Lower leg skin (tissue), 3 donors: ENCODE data around the gene ASPSCR1.

ENCODE experiments used
- POLR2A ChIP-seq, 2 donors: fragments of 450-650 bp; IDR thresholded peaks; one replicate each; pipeline ENCODE4 v1.6.1; 2016 to 2017; ENCODE audit warnings: antibody characterized with exemption in 2 of 2, mild to moderate bottlenecking in 1 of 2, moderate library complexity in 1 of 2
- TF ChIP-seq, protein P1 (sequence below), 3 donors: fragments of 450-650 bp; IDR thresholded peaks; one replicate each; pipeline ENCODE4 v1.5.1; 2016; ENCODE audit warnings: antibody characterized with exemption in 3 of 3, mild to moderate bottlenecking in 3 of 3, moderate library complexity in 2 of 3

DNA sequence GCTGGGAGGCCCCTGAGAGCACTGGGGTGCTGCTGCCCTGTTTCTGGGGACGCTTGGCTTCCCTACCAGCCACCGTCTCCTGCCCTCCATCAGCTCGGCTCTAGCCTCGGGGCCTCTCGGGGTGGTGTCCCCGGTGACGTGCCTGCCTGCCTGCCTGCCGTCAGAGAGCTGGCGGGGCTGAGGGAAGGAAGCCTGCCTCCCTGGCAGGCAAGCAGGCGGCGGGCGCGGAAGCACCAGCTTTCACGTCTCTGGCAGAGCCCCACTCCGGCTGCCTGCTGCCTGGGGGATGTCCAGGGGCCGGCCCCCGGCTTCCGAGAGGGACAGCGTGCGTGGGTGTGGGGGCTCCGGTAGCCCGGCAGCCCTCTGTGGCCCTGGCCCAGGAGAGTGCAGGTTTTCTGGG lies 35.9 kb downstream of the ASPSCR1 start:
- TF ChIP-seq, protein P1, sequence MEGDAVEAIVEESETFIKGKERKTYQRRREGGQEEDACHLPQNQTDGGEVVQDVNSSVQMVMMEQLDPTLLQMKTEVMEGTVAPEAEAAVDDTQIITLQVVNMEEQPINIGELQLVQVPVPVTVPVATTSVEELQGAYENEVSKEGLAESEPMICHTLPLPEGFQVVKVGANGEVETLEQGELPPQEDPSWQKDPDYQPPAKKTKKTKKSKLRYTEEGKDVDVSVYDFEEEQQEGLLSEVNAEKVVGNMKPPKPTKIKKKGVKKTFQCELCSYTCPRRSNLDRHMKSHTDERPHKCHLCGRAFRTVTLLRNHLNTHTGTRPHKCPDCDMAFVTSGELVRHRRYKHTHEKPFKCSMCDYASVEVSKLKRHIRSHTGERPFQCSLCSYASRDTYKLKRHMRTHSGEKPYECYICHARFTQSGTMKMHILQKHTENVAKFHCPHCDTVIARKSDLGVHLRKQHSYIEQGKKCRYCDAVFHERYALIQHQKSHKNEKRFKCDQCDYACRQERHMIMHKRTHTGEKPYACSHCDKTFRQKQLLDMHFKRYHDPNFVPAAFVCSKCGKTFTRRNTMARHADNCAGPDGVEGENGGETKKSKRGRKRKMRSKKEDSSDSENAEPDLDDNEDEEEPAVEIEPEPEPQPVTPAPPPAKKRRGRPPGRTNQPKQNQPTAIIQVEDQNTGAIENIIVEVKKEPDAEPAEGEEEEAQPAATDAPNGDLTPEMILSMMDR (IDR thresholded peaks at IDR 0.05) = no peak
- no peak for TF ChIP-seq POLR2A (IDR thresholded peaks at IDR 0.05)
